T1000 (cell line): Measurements from ENCODE around the gene PRRT2.

Source experiments
- DNase-seq: peaks from one replicate; lab custom pipeline; 2025; ENCODE audit warnings: mixed read lengths; lab: John Stamatoyannopoulos, UW

Gene PRRT2

DNA sequence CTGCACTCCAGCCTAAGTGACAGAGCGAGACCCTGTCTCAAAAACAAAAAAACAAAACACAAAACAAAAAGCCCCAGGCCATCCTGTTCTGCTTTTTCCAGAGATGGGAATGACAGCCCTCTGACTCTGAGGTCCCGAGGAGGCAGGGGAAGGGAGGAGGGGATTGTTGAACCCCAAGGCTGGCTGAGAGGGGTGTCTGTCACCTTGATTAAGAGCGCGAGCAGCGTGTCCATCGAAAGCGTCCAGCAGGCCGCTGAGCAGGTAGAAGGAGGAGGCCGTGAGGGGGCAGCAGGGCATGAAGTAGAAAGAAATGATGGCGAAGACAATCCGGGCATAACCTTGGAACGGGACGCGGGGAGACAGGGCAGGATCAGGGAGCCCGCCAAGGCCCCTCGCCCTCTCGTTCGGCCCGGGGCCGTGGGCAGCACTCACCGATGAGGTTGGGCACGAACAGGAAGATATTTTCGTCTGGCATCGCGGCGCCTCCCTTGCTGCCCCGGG is 50.4 kb downstream of the PRRT2 start:
- no peak for DNase-seq

DNA sequence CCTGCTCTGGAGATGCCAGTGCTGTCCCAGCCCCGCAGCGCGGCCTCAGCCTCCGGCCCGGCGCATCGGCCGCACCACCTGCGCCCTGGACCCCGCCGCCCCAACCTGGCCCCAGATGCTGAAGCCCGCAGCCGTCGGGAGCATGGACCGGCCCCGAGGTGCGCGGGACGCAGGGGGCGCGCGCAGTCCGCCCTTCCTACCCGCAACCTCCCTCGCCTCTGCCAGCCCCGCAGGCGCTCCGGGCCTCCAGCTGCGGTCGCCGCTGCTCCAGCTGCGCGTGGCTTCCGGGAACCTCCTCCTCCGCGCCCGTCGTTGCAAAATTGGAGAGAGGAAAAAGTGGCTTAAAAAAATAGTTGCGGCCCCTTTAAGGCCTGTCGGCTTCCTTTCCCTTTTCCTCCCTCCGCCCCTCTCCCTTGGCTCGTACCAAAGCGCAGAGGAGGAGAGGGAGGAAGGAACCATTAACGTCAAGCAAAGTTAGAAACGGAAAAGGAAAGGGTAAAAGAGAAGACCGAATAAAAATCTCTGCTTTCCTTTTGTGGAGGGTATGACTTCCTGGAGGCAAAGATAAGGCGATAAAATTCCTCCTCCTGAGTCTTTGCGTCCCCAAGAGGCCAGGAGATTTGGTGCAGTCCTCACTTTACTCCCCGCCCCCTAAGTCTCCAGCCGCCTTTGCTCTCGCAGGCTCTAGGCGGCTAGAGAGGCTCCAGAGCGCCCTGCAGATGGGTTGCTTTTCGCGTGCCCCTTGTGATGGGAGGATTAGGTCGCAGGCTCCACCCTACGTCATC is 51.1 kb downstream of the PRRT2 start, which contains the start of gene CDIPT:
TSS of gene CDIPT (minus strand) at position 343 of the 785 bp plus-strand sequence. CDS start 369 bp downstream, outside the sequence.
- DNase-seq = peak; percentile 91

DNA sequence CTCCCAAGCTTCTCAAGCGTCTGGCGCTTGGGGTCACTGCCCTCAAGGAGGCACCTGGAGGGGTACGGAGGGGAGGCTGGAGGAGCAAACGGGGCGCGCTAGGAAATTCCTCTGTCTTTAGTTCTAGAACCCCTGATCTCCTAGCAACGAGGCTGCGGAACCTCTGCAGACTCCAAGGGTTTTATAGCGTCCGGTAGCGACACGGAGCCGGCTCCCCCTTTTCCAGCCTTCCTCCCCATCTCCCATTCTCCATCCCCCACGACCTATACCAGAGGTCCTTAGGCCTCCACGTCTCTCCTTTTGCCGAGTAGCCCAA is 51.6 kb downstream of the PRRT2 start:
- DNase-seq = no peak

DNA sequence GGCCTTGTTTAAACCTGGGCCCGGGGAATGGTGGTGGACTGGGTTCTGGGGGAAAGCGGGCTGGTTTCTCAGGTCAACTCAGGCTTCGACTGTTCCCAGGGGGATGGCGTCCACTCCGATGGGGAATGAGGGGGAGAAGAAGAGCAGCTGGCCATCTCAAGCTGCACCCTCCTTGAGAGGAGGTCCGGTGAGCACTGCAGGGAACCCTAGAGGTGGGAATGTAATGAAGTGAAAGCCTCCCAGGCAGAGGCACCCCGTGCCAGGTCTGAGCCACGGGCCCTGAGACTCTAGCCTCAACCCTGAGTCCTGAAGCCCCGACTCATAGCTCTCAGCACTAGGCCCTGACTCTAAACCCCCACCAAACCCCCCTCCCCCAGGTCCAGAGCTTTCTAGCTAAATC is 52.2 kb downstream of the PRRT2 start:
- no peak for DNase-seq
